ENCODE measurements around the gene AKAP13. TPM values are rescaled to one million over a fixed set of nuclear protein-coding genes. Genes with fewer than 3 reads are reported as not detected.

Gene AKAP13
- total RNA-seq, 1 donor from 2014 or later: 443 TPM

DNA sequence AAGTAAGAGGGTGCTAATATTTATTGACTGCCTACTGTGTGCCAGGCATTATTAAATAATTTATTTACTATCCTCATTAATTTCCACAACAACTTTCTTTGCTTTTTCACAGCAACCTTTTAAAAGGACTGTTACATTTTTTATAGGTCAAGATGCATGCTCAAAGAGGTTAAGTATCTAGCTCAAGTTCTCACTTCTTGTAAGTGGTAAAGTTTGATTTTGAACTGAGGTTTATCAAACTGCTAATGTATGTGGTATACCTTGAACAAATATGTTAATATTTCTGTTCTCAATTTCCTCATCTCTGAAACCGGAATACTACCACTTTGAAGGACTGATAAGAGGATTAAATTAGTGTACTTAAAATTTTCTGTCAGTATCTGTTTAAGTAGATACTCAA, 183.3 kb downstream of the AKAP13 start:
- no peak for TF ChIP-seq CTCF (IDR thresholded peaks at IDR 0.05)
- Histone ChIP-seq H3K4me3 (no peak overlapping the region), H3K9me3 (no peaks in the 10 kb centered on the region), H3K36me3 (peaks cover 9% of the 10 kb centered on the region), H3K4me1 (peaks cover 63% of the 10 kb centered on the region), H3K27me3 (ENCODE audit: low read depth) (no peaks in the 10 kb centered on the region), H3K27ac (peak overlapping the region; percentile 72)
- peak; percentile 54 to 64 for ATAC-seq
- intact Hi-C loops (cut with DNase I): no loop called here
- no peak for DNase-seq

GRCh38 chr15:85564686-85565085, 184.3 kb downstream of the AKAP13 start:
- H3K27ac ChIP-seq: peak overlapping the region; percentile 42
- H3K4me1 ChIP-seq: peaks cover 55% of the 10 kb centered on the region
- DNase-seq: no peak
- no peak for TF ChIP-seq CTCF (IDR thresholded peaks at IDR 0.05)
- H3K36me3 ChIP-seq: peaks cover 9% of the 10 kb centered on the region
- no peaks in the 10 kb centered on the region for H3K27me3 ChIP-seq (ENCODE audit: low read depth)
- intact Hi-C loops (cut with DNase I): no loop called here
- no peaks in the 10 kb centered on the region for H3K9me3 ChIP-seq
- peak in 1 of 2 donors; percentile 21 for ATAC-seq
- no peak overlapping the region for H3K4me3 ChIP-seq

GRCh38 chr15:85568261-85568808, 187.9 kb downstream of the AKAP13 start:
- Histone ChIP-seq H3K4me3 (no peak overlapping the region), H3K27ac (no peak overlapping the region), H3K36me3 (no peaks in the 10 kb centered on the region), H3K9me3 (no peaks in the 10 kb centered on the region), H3K27me3 (ENCODE audit: low read depth) (no peaks in the 10 kb centered on the region), H3K4me1 (peaks cover 42% of the 10 kb centered on the region)
- ATAC-seq (no peak), DNase-seq (no peak)
- intact Hi-C loops (cut with DNase I): no loop called here
- no peak for TF ChIP-seq CTCF (IDR thresholded peaks at IDR 0.05)

DNA sequence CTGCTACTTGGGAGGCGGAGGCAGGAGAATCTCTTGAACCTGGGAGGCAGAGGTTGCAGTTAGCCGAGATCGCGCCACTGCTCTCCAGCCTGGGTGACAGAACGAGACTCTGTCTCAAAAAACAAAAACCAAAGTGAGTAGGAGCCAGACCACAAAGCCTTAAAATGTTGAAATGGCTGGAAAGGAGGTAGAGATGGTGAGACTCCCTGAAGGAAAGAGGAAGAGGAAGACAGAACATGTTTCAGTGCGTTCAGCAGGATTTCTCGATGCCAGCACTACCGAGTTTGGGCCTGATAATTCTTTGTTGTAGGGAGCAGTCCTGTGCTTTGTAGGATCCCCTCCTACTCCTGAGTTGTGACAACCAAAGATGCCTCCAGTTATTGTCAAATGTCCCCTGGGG, 189.9 kb downstream of the AKAP13 start:
- H3K27ac ChIP-seq: peak overlapping the region; percentile 27
- no peaks in the 10 kb centered on the region for H3K9me3 ChIP-seq
- ATAC-seq (peak; percentile 14 to 64), DNase-seq (no peak)
- H3K4me1 ChIP-seq: peaks cover 28% of the 10 kb centered on the region
- intact Hi-C loops (cut with DNase I): no loop called here
- H3K27me3 ChIP-seq (ENCODE audit: low read depth): no peaks in the 10 kb centered on the region
- no peaks in the 10 kb centered on the region for H3K36me3 ChIP-seq
- no peak overlapping the region for H3K4me3 ChIP-seq
- TF ChIP-seq CTCF (IDR thresholded peaks at IDR 0.05): no peak

GRCh38 chr15:85571780-85572179, 191.4 kb downstream of the AKAP13 start:
- no peak for TF ChIP-seq CTCF (IDR thresholded peaks at IDR 0.05)
- DNase-seq (no peak), ATAC-seq (peak in 1 of 2 donors; percentile 60)
- Histone ChIP-seq H3K27me3 (ENCODE audit: low read depth) (no peaks in the 10 kb centered on the region), H3K36me3 (peaks cover 13% of the 10 kb centered on the region), H3K27ac (no peak overlapping the region), H3K9me3 (no peaks in the 10 kb centered on the region), H3K4me1 (peaks cover 28% of the 10 kb centered on the region), H3K4me3 (no peak overlapping the region)
- intact Hi-C loops (cut with DNase I): no loop called here
